ENCODE results near the gene EIF3I. TPM values are rescaled to one million over a fixed set of nuclear protein-coding genes. Genes with fewer than 3 reads are reported as not detected.

EIF3I gene
- total and polyA plus RNA-seq, 2 of the 8 experiments (the other 6 are each of a cell fraction or from before 2014, with no cell fraction given) = 247 to 346 TPM

GRCh38 chr1:32231843-32232432 is 9.7 kb downstream of the EIF3I start (continued):
- TF ChIP-seq EZH2 (IDR thresholded peaks at IDR 0.05; ENCODE audit: low read depth, low read length, severe bottlenecking) = no peak
- TF ChIP-seq RXRA (IDR thresholded peaks at IDR 0.05; ENCODE audit: insufficient read depth, low read depth, low read length) = no peak
- TF ChIP-seq, protein P1, sequence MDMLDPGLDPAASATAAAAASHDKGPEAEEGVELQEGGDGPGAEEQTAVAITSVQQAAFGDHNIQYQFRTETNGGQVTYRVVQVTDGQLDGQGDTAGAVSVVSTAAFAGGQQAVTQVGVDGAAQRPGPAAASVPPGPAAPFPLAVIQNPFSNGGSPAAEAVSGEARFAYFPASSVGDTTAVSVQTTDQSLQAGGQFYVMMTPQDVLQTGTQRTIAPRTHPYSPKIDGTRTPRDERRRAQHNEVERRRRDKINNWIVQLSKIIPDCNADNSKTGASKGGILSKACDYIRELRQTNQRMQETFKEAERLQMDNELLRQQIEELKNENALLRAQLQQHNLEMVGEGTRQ (IDR thresholded peaks at IDR 0.05; ENCODE audit: low read length) = no peak
- TF ChIP-seq BCL11A (IDR thresholded peaks at IDR 0.05; ENCODE audit: low read depth in 2 of 2, low read length in 2 of 2) = no peak
- no peak for TF ChIP-seq POLR2A (IDR thresholded peaks at IDR 0.05; ENCODE audit: control extremely low read depth in 1 of 2, low read depth in 2 of 2, low read length in 2 of 2)
- TF ChIP-seq TCF12 (IDR thresholded peaks at IDR 0.05; ENCODE audit: low read depth, low read length) = no peak
- TF ChIP-seq SUZ12 (IDR thresholded peaks at IDR 0.05; ENCODE audit: low read length) = no peak
- no peak for TF ChIP-seq TAF7 (optimal IDR thresholded peaks at IDR 0.05; ENCODE audit: borderline replicate concordance, low read depth, low read length)
- no peak for TF ChIP-seq ZNF274 (IDR thresholded peaks at IDR 0.05; ENCODE audit: borderline replicate concordance, extremely low read depth, low read length)
